ENCODE data around the gene RIPOR2.
A peak's percentile ranks its signal among the peaks of the same experiment; 100 is the strongest.

Gene RIPOR2

DNA sequence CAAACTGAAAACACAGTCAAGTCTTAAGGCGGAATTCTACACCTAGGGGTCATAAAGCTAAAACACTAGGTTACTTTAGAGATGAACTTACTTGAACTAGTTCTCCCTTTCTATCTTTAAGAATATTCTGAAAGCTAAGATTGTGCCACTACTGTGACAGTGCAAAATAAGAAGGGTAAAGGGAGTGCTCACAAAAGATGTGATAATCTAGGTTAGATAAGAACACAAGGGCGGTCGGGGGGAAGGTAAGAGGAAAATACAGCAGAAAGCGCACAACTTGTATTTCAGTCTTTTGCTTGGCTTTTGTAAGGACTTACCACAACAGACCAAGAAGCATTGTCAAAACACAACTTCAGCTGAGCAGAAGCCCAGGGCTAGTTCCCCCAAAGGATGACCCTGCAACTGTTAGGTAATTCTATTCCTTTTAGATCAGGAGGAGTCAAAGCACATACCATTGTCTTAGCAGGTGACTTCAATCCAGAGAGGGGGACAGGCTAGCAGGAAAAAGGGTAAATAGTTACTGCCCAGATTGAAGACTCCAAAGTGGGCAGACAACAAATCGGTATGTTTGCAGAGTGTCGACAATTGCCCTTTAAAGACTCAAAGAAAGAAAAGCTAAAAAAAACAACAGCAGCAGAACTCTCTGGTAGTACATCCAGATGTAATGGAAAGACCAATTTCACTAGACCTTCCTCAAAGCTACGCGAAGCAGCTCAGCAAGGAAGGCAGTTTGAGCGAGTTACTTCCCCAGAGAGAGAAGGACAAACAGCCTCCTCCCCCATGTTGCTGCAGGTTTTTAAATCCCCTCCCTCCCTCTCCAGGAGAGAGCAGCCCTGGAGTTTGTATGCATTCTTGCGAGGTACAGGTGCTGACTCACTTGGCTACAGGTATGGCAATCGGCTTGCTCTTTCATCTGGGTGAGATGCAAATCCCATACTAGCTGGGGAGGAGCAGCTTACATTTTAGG, 59.0 kb downstream of the RIPOR2 start:
- no peak for DNase-seq (ENCODE audit: low read depth)

DNA sequence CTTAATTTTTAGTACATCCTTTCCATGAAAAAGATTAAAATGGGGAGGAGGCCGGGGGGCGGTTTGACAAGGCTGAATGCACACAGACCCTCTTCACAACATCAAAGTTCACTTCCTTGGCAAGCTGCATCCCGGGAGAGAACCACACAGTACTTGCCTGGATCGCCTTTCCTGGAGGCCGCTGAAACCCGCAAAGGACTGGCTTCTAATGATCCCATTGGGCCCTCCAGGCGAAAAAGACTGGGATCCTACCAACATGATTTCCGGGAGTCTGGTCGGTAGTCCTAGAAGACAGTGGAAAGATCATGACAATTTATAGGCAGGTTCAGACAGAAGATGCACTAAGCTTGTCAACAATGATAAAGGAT, 60.2 kb downstream of the RIPOR2 start:
- DNase-seq (ENCODE audit: low read depth), result no peak

DNA sequence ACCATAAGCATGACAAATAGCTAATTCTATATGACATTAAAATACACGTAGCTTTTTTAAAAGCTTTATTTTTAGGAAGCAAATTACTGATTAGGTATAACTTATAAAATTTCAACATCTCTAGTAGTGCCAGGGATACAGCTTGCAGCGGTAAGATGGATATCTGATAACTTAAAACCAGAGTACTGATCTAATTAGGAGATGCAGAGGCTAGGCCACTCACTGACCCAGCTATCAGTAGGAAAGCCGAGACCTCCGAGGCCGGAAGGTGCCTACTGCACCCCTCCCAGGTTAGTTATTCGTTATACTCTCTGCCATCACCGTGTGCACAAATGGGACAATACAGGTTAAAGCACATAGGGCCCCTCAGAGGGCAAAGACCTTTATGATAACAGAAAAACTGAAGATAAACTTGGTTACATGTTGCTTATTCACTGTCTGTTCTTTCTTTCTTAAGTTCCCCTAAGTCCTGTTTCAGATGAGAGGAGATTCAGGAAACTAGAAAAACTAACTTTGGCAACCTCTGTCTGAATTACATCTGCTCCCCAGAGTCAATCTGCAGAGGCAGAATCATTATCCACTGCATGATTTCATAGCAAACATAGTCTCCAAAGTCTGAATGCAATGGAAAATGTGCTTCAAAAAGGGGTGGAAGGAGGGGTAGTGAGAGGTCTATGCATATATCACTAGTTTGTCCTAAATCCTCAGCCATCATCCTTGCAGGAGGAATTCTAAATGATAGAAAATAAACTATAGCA, 60.8 kb downstream of the RIPOR2 start:
- no peak for DNase-seq (ENCODE audit: low read depth)

DNA sequence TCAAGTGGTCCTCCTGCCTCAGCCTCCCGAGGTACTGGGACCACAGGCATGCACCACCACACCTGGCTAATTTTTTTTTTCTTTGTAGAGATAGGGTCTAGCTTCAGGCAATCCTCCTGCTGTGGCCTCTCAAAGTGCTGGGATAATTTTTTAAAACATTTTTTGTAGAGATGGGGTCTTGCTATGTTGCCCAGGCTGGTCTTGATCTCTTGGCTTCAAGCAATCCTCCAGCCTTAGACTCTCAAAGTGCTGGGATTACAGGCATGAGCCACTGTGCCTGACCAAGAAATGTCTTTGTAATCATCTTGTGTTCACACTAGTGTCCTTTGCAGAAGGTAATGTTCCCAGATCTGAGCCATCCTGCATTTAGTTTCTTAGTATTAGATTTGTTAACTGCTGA, 61.6 kb downstream of the RIPOR2 start:
- DNase-seq (ENCODE audit: low read depth), result no peak

GRCh38 chr6:24872779-24873178, 63.0 kb downstream of the RIPOR2 start:
- no peak for DNase-seq (ENCODE audit: low read depth)

DNA sequence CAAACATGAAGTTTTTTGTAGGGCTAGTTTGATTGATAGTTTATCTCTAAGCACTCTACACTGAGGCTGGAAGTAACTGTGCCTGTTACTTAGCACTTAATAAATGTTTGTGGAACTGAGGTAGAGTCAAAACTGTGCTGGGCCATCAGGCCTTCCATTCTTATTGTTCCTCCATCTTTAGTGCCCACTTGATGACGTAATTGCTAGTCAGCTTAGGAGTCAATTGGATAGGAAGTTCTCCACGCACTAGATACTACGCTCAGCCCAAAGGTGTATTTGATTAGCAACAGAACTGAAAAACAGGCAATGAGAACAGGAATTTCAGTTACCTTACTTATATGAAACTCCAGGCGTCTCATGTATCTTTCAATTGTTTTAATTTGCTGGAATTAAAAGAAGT, 67.0 kb downstream of the RIPOR2 start:
- no peak for DNase-seq (ENCODE audit: low read depth)

DNA sequence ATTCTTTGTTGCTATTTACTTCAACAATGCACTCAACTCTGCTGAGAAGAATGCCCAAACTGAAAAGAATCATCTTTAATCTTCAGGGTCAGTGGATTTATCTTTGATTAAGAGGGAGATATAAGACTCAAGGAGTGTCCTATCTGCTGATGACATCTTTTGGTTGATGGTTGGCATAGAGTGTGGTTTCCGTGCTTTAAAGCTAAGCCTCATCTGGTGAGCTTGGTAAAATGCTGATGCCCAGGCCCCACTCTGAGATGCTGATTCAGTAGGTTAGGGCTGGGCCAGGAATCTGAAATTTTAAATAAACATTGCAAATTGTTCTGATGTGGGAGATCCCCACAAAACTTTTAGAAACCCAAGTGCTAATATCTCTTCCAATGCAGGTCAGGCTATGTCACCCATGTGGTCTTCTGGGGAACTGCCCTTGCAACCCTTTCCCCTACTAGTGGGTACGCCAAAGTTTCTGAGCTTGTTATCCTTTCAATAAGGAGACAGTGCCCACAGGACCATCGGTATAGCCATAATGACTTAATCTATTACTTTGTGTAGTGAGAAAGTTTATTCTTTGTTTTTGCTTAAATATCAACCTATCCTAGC, 68.6 kb downstream of the RIPOR2 start:
- DNase-seq (ENCODE audit: low read depth), result no peak

DNA sequence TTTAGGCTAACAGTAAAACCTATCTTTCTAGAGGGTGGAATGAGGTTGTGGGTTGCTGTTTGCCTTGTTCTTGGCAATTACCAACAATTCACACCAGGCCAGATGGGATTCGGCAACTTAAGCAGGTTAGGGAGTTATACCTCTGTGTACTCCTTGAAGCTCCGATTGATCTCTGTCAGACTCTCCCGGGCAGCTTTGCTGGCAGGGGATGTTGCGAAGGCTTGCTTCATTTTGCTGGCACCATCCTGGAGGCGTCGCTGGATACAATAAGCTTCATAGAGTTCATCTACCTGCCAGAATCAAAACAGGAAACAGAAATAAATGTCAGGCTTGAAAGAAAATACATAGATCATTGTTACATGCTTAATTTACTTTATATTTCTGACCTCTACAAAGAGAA, 70.6 kb downstream of the RIPOR2 start:
- no peak for DNase-seq (ENCODE audit: low read depth)

DNA sequence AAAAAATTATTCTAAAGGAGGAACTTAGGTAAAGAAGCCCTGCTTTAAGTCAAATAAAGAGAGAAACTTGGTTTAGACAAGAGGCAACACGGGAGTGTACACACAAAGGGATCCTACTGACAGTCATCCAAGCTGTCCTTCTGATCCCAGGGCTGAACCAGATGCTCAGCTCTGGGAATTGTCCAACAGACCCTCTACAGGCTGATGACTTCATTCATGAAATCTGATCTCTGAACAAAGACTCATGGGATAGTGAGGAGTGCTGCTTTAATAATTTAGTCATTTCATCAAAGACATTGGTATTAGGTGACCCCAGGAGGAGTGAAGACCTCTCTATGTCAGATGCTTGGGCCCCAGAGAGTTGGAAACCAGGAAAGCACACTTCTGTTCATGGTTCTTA, 71.4 kb downstream of the RIPOR2 start:
- DNase-seq (ENCODE audit: low read depth), result no peak

- no peak for DNase-seq (ENCODE audit: low read depth)
Observed at GRCh38 chr6:24861934-24862333, 73.8 kb downstream of the RIPOR2 start.

DNA sequence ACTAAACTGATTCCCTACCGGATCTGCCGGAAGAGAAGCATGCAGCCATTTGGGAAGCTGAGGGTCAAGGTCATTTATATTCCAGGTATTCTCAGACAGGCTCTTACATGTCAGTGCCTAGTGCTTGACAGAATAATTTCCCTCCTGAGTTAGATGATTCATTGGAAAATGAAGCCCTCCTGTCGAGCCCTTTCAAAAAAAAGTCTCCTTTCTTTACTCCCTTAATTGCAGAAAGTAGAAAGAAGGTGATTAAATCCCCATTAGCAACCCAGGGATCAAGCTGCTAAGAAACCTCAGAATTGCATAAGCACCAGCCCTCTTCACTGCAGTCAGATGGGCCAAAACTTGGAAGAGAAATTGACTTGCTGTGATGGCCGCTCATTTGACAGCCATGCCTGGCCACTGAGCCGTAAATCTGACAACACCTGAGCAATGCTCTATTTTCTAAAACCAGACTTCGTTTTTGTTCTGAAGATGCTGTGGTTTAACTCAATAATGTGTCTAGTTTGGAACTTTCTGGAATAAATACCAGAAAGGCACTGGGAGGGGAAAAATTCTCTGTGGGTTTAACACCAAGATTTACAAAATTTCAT, 76.1 kb downstream of the RIPOR2 start:
- no peak for DNase-seq (ENCODE audit: low read depth)

DNA sequence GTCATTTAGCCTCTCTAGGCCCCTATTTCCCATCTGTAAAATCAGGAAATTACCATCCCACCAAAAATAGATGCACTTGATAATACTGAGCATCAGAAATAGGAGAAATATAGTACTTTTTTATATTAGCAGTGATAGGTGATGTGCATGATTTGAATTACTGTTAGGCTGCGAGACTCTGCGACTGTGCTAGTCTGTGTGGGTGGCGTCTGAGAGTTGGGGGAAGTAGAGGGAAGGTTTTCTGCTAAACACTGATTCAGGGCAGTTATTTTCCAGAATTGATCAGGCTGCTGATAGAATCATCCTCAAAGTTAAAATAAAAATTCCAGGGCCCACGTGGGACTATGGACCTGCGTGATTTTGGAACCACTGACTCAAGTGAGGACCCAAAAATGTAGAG, 76.6 kb downstream of the RIPOR2 start:
- DNase-seq (ENCODE audit: low read depth), result no peak

DNA sequence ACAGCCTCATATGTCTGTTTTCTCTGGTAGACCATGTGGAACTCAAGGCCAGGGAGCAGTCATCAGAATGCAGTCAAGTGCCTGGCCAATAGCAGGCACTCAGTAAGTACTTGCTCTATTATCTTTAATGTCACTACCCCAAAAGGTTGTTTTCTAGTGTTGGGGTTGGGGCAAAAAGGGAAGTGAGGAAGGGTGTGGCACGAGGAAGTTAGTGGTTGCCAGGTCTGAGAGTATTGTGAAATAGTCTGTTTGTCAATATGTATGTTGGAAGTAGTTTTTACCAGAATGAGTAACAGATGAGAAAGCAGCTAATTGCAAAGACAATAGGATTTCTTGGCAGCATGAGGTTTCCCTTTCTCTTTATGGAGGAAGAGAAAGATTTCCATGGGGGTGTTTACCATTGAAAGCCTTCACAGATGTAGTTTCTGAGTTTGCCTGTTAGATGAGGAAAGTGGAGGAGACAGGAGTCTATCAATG, 77.5 kb downstream of the RIPOR2 start:
- no peak for DNase-seq (ENCODE audit: low read depth)

DNA sequence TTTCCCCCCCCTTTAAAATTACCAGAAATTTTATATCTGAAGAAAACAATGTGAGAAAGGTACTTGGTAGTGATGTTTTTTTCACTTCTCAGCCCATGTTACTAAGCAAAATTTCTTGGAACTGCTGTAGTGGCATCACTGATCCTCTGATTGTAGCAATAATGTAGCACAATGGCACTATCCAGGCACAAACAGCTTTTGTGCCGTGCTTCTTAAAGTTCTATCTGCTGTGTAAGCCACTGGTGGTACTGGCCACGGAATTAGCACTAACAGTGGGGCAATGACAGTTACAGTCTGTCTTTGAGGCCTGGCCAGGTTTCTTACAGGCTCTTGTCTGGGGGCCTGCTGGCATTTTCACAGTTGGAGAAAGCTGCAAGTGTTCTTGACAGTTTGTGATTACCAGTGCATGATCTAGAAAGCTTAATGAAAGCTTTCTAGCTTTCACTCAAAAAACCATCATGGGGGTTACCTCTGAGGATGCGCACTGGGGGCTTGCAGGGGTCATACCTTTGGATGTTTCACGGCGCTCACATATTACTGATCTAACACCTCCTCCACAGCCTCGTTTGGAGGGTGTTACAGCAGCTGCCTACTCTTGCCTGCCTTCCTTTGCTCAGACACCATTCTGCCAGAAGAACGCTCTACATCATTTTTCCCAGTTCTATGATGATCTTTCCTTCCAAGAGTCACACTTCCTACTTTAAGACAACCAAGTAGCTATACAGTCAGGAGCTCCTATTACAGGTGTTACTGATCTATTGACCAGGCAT, 78.7 kb downstream of the RIPOR2 start:
- no peak for DNase-seq (ENCODE audit: low read depth)

DNA sequence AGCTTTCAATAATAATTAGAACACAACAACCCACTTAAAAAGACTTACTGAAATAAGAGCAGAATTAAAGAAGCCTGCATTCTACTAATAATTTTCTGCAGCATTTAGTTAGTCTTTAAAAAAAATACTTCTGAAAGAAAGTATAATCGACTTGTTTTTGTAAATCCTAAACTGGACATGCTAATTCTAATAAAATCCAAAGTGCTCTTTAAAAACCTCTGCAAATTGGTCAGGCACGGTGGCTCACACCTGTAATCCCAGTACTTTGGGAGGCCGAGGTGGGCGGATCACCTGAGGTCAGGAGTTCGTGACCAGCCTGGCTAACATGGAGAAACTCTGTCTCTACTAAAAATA, 79.5 kb downstream of the RIPOR2 start:
- DNase-seq (ENCODE audit: low read depth), result no peak

DNA sequence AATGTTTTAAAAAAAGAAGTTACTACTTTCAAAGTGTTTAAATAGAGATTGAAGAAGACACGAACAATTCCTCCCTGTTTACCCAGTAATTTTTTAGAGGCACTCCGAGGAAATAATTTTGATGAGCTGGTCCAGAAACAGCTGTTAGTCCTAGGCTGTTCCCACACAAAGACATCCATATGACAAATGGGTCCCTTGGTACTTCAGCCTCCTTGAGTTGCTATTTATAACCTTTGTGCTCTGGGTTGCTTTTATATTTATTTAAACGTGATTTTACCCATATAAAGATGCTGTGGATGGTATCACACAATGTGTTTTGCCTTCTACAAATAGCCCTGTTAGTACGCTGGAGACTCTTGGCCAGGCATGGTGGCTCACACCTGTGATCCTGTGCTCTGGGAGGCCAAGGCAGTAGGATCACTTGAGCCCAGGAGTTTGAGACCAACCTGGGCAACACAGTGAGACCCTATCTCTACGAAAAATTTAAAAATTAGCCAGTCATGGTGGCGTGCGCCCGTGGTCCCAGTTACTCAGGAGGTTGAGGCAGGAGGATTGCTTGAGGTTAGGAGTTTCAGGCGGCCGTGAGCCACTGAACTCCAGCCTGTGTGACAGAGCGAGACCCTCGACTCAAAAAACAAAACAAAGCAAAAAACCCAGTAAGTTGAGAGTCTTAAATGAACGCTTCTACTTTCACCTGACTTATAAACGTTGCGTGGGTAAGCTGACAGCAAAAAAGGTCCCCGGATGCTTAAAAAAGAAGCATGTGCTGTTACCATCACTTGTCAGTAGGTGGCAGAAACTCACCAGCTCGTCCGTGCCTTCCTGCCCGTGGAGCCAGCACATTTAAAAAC, 80.1 kb downstream of the RIPOR2 start:
- DNase-seq (ENCODE audit: low read depth), result peak; percentile 41

DNA sequence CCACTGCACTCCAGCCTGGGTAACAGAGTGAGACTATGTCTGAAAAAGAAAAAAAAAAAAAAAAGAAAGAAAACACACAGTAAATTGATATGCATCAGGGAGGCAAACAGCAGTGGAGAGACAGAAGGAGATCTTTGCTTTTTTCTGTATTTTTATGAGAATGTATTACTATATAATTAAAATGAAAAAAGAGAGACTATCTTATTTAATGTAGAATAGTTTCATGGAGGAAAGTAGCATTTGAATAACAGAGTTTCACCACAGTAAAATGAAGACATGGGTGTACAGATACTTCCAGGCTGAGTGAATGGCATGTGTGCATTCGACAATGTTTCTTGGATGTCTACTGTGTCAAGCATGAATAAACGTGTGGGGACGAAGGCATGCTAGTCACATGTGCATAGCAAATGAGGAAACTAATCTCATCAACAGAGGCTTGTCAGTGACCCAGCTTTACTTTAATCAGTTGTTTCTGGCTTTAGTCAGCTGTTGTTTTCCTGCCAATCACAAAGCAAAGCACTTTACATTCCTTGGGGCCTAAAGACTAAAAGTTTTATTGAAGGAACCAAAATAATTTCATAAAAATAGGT, 81.6 kb downstream of the RIPOR2 start:
- no peak for DNase-seq (ENCODE audit: low read depth)

- DNase-seq (ENCODE audit: low read depth), result no peak
Observed at GRCh38 chr6:24851086-24851485, 84.7 kb downstream of the RIPOR2 start.

GRCh38 chr6:24849713-24850112, 86.0 kb downstream of the RIPOR2 start:
- DNase-seq (ENCODE audit: low read depth), result no peak

DNA sequence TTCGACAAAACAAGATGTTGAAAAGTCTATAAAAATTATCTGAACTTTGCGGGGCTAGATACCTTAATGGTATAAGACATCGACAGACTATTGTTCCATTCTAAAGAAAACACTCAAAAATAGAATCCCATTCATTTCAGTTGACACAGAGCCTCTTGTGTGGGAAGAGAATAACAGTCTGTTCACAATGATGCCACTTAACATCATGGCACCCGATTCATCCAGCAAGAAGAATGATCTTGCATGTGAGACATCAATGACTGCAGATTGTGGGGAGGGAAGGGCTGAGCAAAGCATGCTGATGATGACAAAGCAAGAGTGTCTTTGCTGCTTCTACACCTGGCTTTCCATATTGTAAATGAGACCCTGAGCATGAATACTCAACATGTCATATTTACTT, 87.3 kb downstream of the RIPOR2 start:
- no peak for DNase-seq (ENCODE audit: low read depth)
